ENCODE measurements around the gene COG3. TPM values are rescaled to one million over a fixed set of nuclear protein-coding genes. Genes with fewer than 3 reads are reported as not detected.

The COG3 gene
- total and polyA plus RNA-seq, 2 donors from 2014 or later = 18.0 to 26.0 TPM

GRCh38 chr13:45468635-45469034, 3.9 kb downstream of the COG3 start:
- intact Hi-C loops (cut with DNase I) = no loop called here
- no peak for TF ChIP-seq CTCF (IDR thresholded peaks at IDR 0.05; ENCODE audit: borderline replicate concordance, extremely low read depth, insufficient read depth)
- Histone ChIP-seq H3K27ac (ENCODE audit: low read depth in 2 of 2, low read length in 2 of 2) (no peak overlapping the region), H3K4me3 (ENCODE audit: low read length in 3 of 3) (no peak overlapping the region), H3K9me3 (ENCODE audit: control insufficient read depth in 2 of 3, insufficient read depth in 1 of 3, low read length in 3 of 3) (no peaks in the 10 kb centered on the region), H3K36me3 (ENCODE audit: control insufficient read depth in 2 of 3, insufficient read depth in 3 of 3, low read length in 3 of 3) (no peaks in the 10 kb centered on the region), H3K4me1 (ENCODE audit: control insufficient read depth in 2 of 3, insufficient read depth in 2 of 3, low read depth in 1 of 3, low read length in 3 of 3) (peaks cover 0 to 6% (median 6%) of the 10 kb centered on the region in 3 donors), H3K9ac (ENCODE audit: low read length in 3 of 3) (no peak overlapping the region), H3K27me3 (ENCODE audit: control insufficient read depth, insufficient read depth, low read length) (no peaks in the 10 kb centered on the region)
- FAIRE-seq (no peak), DNase-seq (no peak)

- no peak for TF ChIP-seq CTCF (IDR thresholded peaks at IDR 0.05; ENCODE audit: borderline replicate concordance, extremely low read depth, insufficient read depth)
- intact Hi-C loops (cut with DNase I) = no loop called here
- Histone ChIP-seq H3K27me3 (ENCODE audit: control insufficient read depth, insufficient read depth, low read length) (no peaks in the 10 kb centered on the region), H3K4me1 (ENCODE audit: control insufficient read depth in 2 of 3, insufficient read depth in 2 of 3, low read depth in 1 of 3, low read length in 3 of 3) (peaks cover 0 to 3% (median 0%) of the 10 kb centered on the region in 3 donors), H3K36me3 (ENCODE audit: control insufficient read depth in 2 of 3, insufficient read depth in 3 of 3, low read length in 3 of 3) (peaks cover 0 to 5% (median 0%) of the 10 kb centered on the region in 3 donors), H3K9ac (ENCODE audit: low read length in 3 of 3) (no peak overlapping the region), H3K4me3 (ENCODE audit: low read length in 3 of 3) (no peak overlapping the region), H3K27ac (ENCODE audit: low read depth in 2 of 2, low read length in 2 of 2) (no peak overlapping the region), H3K9me3 (ENCODE audit: control insufficient read depth in 2 of 3, insufficient read depth in 1 of 3, low read length in 3 of 3) (no peaks in the 10 kb centered on the region)
- FAIRE-seq = no peak
- DNase-seq = no peak
These were observed 7.5 kb downstream of the COG3 start for GRCh38 chr13:45472171-45472705.

DNA sequence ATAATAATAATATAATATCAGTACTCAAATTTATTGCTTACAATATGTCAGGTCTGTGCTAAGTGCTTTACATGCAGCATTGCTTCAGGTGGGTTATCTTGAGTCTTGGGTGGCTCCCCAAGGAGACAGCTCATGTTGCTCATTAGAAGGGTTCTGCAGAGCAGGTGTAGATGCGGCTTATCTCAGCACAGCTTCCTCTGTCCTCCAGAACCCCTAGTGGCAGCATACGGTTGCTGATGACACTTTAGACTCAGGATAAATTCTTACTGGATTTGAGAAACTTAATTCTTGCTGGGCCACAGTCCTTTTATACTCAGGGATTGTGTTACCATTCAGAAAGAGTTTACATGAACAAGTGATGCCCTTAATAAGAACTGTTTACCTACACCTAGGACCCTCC, 8.9 kb downstream of the COG3 start:
- no peak for DNase-seq
- H3K4me3 ChIP-seq (ENCODE audit: low read length in 3 of 3) = no peak overlapping the region
- no peak for FAIRE-seq
- no peak overlapping the region for H3K9ac ChIP-seq (ENCODE audit: low read length in 3 of 3)
- H3K27ac ChIP-seq (ENCODE audit: low read depth in 2 of 2, low read length in 2 of 2) = no peak overlapping the region
- peaks cover 0 to 3% (median 0%) of the 10 kb centered on the region in 3 donors for H3K4me1 ChIP-seq (ENCODE audit: control insufficient read depth in 2 of 3, insufficient read depth in 2 of 3, low read depth in 1 of 3, low read length in 3 of 3)
- peaks cover 0 to 7% (median 0%) of the 10 kb centered on the region in 3 donors for H3K36me3 ChIP-seq (ENCODE audit: control insufficient read depth in 2 of 3, insufficient read depth in 3 of 3, low read length in 3 of 3)
- no peaks in the 10 kb centered on the region for H3K27me3 ChIP-seq (ENCODE audit: control insufficient read depth, insufficient read depth, low read length)
- no peaks in the 10 kb centered on the region for H3K9me3 ChIP-seq (ENCODE audit: control insufficient read depth in 2 of 3, insufficient read depth in 1 of 3, low read length in 3 of 3)
- intact Hi-C loops (cut with DNase I) = no loop called here
- no peak for TF ChIP-seq CTCF (IDR thresholded peaks at IDR 0.05; ENCODE audit: borderline replicate concordance, extremely low read depth, insufficient read depth)
